GM12875 (cell line): Measurements from ENCODE around the gene RGS6.

Experiments used
- H3K4me3 ChIP-seq: one replicate; pipeline ENCODE4 v1.5.1; 2011; ENCODE audit warnings: low read depth, low read length, control low read depth
- TF ChIP-seq, protein P1 (sequence below): IDR thresholded peaks from 2 replicates; pipeline ENCODE4 v1.5.1; 2011; ENCODE audit warnings: low read depth, mild to moderate bottlenecking, control low read depth, inconsistent platforms, low read length, moderate library complexity, borderline replicate concordance; ENCODE audit not compliant: insufficient read depth

Gene RGS6

DNA sequence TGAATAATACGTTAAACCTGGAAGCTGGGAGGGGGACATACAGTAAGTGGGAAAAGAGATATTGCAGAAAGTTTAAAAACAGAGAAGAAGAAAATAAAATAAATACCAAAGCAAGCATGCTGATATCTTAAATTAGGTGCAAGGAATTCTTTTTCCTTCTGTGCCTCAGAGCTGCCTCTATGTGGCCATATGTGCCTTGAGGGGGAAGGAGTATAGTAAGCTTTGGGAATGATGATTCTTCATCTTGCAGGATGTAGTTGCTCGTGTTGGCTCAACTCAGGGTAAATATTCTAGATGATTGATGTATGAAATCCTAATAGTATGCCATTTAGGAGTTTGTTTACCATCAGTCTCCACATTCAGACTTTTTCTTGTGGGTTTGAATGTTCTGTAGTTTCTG lies 251.4 kb downstream of the RGS6 start:
- H3K4me3 ChIP-seq, result no peak overlapping the region
- TF ChIP-seq, protein P1, sequence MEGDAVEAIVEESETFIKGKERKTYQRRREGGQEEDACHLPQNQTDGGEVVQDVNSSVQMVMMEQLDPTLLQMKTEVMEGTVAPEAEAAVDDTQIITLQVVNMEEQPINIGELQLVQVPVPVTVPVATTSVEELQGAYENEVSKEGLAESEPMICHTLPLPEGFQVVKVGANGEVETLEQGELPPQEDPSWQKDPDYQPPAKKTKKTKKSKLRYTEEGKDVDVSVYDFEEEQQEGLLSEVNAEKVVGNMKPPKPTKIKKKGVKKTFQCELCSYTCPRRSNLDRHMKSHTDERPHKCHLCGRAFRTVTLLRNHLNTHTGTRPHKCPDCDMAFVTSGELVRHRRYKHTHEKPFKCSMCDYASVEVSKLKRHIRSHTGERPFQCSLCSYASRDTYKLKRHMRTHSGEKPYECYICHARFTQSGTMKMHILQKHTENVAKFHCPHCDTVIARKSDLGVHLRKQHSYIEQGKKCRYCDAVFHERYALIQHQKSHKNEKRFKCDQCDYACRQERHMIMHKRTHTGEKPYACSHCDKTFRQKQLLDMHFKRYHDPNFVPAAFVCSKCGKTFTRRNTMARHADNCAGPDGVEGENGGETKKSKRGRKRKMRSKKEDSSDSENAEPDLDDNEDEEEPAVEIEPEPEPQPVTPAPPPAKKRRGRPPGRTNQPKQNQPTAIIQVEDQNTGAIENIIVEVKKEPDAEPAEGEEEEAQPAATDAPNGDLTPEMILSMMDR, result no peak

GRCh38 chr14:72186523-72186922 lies 254.3 kb downstream of the RGS6 start:
- TF ChIP-seq, protein P1, result no peak
- H3K4me3 ChIP-seq, result no peak overlapping the region

GRCh38 chr14:72196237-72197015 lies 264.2 kb downstream of the RGS6 start:
- TF ChIP-seq, protein P1, result no peak
- no peak overlapping the region for H3K4me3 ChIP-seq

- TF ChIP-seq, protein P1, result no peak
- H3K4me3 ChIP-seq, result no peak overlapping the region
These were observed 269.4 kb downstream of the RGS6 start for GRCh38 chr14:72201645-72202044.

GRCh38 chr14:72213424-72213823 lies 281.2 kb downstream of the RGS6 start:
- TF ChIP-seq, protein P1, result no peak
- no peak overlapping the region for H3K4me3 ChIP-seq

- H3K4me3 ChIP-seq, result no peak overlapping the region
- TF ChIP-seq, protein P1, result no peak
These were observed 282.9 kb downstream of the RGS6 start for GRCh38 chr14:72215080-72215479.

DNA sequence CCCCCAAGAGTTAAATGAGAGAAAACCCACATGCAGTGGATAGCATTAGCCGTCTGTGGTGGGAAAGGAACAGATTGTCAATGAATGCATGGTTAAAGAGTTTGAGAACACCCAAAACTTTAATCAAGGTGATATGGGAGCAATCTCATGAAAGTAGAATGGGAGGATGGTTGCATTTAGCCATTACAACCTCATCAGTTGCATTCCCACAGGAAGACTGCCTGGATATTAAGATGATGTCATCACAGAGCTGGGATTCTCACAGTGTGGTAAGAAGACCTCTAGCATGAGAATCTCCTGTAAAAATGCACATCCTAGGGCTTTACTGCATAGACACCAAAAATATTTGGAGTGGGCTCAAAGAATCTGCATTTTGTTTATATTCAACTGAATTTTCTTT lies 284.9 kb downstream of the RGS6 start:
- H3K4me3 ChIP-seq, result no peak overlapping the region
- TF ChIP-seq, protein P1, result no peak
